GM21423 (cell line): ENCODE data around the gene NAGPA.

Experiments used
- ATAC-seq: cut with Tn5 transposase; IDR thresholded peaks from one replicate; pipeline ENCODE4 v1.9.1; 2021; ENCODE audit warnings: mild to moderate bottlenecking, moderate library complexity; ENCODE audit not compliant: unreplicated experiment

The NAGPA gene

DNA sequence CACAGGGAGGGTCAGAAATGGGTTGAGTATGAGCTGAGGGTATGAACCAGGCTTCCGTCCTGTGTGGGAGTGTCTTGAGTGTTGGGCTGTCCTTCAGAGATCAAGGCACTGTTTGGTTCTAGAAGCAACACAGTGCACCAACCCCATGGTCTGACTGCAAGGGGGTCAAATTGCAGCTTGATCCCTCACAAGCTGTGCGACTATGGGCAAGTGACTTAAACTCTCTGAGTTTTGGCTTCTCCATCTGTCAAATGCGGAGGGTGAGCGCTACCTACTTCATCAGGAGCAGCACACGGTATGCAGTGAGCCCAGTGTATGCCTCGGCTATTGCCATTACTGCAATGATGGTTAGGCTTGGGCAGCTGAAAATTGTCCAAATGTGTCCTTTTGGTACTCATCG is 54.6 kb downstream of the NAGPA start:
- no peak for ATAC-seq

DNA sequence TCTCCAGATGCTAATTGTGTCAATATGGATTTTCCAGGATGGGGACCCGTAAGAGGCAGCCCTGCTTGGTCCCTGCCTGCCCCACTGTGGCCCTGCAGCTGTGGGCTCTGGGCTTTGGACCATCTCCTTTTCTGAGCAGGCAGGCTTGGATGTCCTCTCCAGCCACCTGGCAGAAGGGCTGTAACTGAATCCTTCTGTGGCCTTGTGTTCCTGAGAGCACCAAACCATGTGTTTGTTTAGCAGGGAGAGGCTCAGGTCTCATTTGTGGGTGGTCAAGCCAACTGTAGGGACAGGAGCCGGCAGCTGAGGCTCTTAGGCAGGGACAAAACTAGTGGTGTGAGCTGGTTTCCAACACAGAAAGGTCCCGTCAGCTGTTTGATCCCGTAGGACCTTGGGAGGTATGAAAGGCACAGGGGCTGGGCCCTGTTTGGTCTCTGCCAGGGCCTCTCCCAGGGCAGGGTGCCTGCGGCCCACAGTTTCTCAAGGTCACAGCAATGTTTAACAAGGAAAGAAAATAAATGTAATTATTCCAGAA is 57.1 kb downstream of the NAGPA start:
- ATAC-seq, result no peak

DNA sequence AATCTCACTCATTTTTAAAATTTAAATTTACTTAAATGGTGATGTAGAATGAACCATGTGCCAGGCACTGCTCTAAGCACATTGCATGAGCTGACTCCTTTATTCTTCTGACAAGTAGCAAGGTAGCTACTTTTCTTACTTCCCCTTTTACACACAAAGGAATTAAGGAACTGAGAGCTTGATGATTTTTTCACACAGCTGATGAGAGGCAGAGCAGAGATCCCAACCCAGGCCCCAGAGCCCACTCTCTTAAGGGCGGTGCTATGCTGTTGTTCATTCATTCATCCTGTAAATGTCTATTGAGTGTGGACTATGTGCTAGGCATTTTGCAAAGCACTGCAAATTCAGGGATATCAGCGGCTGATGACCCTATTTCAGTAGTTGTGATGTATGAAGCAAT is 57.7 kb downstream of the NAGPA start:
- peak; percentile 93 for ATAC-seq
